ENCODE measurements around the gene AHNAK. TPM values are rescaled to one million over a fixed set of nuclear protein-coding genes. Genes with fewer than 3 reads are reported as not detected.

The AHNAK gene
- total and polyA plus RNA-seq, 2 donors (not counting 3 experiments of a cell fraction or from before 2014, with no cell fraction given), result 35.2 to 436 TPM

GRCh38 chr11:62445314-62445740 lies 101.3 kb downstream of the AHNAK start:
- FAIRE-seq, result peak; percentile 43
- no peaks in the 10 kb centered on the region for H3K79me2 ChIP-seq (ENCODE audit: control insufficient read depth, insufficient read depth, low read length)
- TF ChIP-seq MYC (IDR thresholded peaks at IDR 0.05; ENCODE audit: low read depth, low read length), result no peak
- H3K27ac ChIP-seq (ENCODE audit: insufficient read depth, low read depth, low read length), result no peak overlapping the region
- H3K9me1 ChIP-seq (replicated peaks; ENCODE audit: control insufficient read depth, extremely low read depth, insufficient read depth, low read length), result no peaks in the 10 kb centered on the region
- H3K4me3 ChIP-seq (replicated peaks in 1 of 3; ENCODE audit: insufficient read depth in 1 of 3, low read depth in 1 of 3, low read length in 3 of 3), result no peak overlapping the region
- BruUV-seq (replicated peaks), result no TSS peak
- no peak overlapping the region for H3K4me2 ChIP-seq (ENCODE audit: insufficient read depth, low read length)
- dilution Hi-C loops (cut with MboI; ENCODE audit: extremely low pct_ligation_motif_present, low sequenced_read_pairs) (no loop called here), intact Hi-C loops (cut with micrococcal nuclease) (no loop called here)
- H4K20me1 ChIP-seq (replicated peaks; ENCODE audit: control insufficient read depth, extremely low read depth, insufficient read depth, low read length), result no peaks in the 10 kb centered on the region
- no peaks in the 10 kb centered on the region for H3K9me3 ChIP-seq (replicated peaks; ENCODE audit: control insufficient read depth, insufficient read depth, low read length)
- H3K9ac ChIP-seq (replicated peaks; ENCODE audit: extremely low read depth, insufficient read depth, low read length), result no peak overlapping the region
- H3K27me3 ChIP-seq (ENCODE audit: control insufficient read depth in 2 of 2, insufficient read depth in 2 of 2, low read length in 2 of 2), result no peaks in the 10 kb centered on the region
- no peaks in the 10 kb centered on the region for H3K36me3 ChIP-seq (ENCODE audit: control insufficient read depth in 2 of 2, extremely low read depth in 1 of 2, insufficient read depth in 2 of 2, low read length in 2 of 2)
- CTCF ChIA-PET, result interaction anchor here (0.8 to 3.3 kb wide), 3 partner anchors 20 to 98 kb away, joined by 3 to 23 read pairs (median 17); no protein-coding TSS in a partner anchor
- peak; percentile 82 for DNase-seq (ENCODE audit: low read depth, low spot score)
- no peak overlapping the region for H2AFZ ChIP-seq (ENCODE audit: low read depth, low read length)
- POLR2A ChIA-PET, result interaction anchor here (0.6 kb wide), 1 partner anchor 13 kb away, joined by 3 read pairs; no protein-coding TSS in a partner anchor
- H3K4me1 ChIP-seq (ENCODE audit: control insufficient read depth, extremely low read depth, insufficient read depth, low read length), result peaks cover 6% of the 10 kb centered on the region

GRCh38 chr11:62444835-62445234 lies 101.8 kb downstream of the AHNAK start:
- intact Hi-C loops (cut with micrococcal nuclease), result no loop called here

More at GRCh38 chr11:62444835-62445234, 101.8 kb downstream of the AHNAK start:
- no TSS peak for BruUV-seq (replicated peaks)
- H3K27me3 ChIP-seq (ENCODE audit: control insufficient read depth in 2 of 2, insufficient read depth in 2 of 2, low read length in 2 of 2), result no peaks in the 10 kb centered on the region
- peak overlapping the region in 1 of 3 experiments; percentile 41 for H3K4me3 ChIP-seq (replicated peaks in 1 of 3; ENCODE audit: insufficient read depth in 1 of 3, low read depth in 1 of 3, low read length in 3 of 3)
- no peak for FAIRE-seq
- H3K27ac ChIP-seq (ENCODE audit: insufficient read depth, low read depth, low read length), result no peak overlapping the region
- H3K79me2 ChIP-seq (ENCODE audit: control insufficient read depth, insufficient read depth, low read length), result no peaks in the 10 kb centered on the region
- H4K20me1 ChIP-seq (replicated peaks; ENCODE audit: control insufficient read depth, extremely low read depth, insufficient read depth, low read length), result no peaks in the 10 kb centered on the region
- ChIA-PET POLR2A (interaction anchor here (0.6 kb wide), 1 partner anchor 13 kb away, joined by 3 read pairs; no protein-coding TSS in a partner anchor), CTCF (interaction anchor here (0.8 to 3.3 kb wide), 7 partner anchors 18 to 108 kb away, joined by 3 to 23 read pairs (median 3); no protein-coding TSS in a partner anchor)
- dilution Hi-C loops (cut with MboI; ENCODE audit: extremely low pct_ligation_motif_present, low sequenced_read_pairs), result no loop called here
- no peaks in the 10 kb centered on the region for H3K9me3 ChIP-seq (replicated peaks; ENCODE audit: control insufficient read depth, insufficient read depth, low read length)
- no peak for TF ChIP-seq POLR2AphosphoS5 (IDR thresholded peaks at IDR 0.05; ENCODE audit: insufficient read depth, low read depth, low read length)
- no peak for TF ChIP-seq JUN (IDR thresholded peaks at IDR 0.05; ENCODE audit: borderline replicate concordance, insufficient read depth, insufficient read length, low read depth)
- no peak for TF ChIP-seq POLR2A (IDR thresholded peaks at IDR 0.05; ENCODE audit: low read depth, low read length)
- TF ChIP-seq GATA2 (IDR thresholded peaks at IDR 0.05; ENCODE audit: insufficient read depth, insufficient read length, low read depth, low read length), result no peak
- TF ChIP-seq, protein P1, sequence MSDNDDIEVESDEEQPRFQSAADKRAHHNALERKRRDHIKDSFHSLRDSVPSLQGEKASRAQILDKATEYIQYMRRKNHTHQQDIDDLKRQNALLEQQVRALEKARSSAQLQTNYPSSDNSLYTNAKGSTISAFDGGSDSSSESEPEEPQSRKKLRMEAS (IDR thresholded peaks at IDR 0.05; ENCODE audit: insufficient read depth, insufficient read length), result no peak
- TF ChIP-seq MYC (IDR thresholded peaks at IDR 0.05; ENCODE audit: low read depth, low read length), result no peak
- no peak for TF ChIP-seq FOS (IDR thresholded peaks at IDR 0.05; ENCODE audit: borderline replicate concordance, insufficient read depth, low read length)
- no peak for TF ChIP-seq EZH2 (IDR thresholded peaks at IDR 0.05; ENCODE audit: borderline replicate concordance, low read depth, low read length, severe bottlenecking)
- TF ChIP-seq, protein P2, sequence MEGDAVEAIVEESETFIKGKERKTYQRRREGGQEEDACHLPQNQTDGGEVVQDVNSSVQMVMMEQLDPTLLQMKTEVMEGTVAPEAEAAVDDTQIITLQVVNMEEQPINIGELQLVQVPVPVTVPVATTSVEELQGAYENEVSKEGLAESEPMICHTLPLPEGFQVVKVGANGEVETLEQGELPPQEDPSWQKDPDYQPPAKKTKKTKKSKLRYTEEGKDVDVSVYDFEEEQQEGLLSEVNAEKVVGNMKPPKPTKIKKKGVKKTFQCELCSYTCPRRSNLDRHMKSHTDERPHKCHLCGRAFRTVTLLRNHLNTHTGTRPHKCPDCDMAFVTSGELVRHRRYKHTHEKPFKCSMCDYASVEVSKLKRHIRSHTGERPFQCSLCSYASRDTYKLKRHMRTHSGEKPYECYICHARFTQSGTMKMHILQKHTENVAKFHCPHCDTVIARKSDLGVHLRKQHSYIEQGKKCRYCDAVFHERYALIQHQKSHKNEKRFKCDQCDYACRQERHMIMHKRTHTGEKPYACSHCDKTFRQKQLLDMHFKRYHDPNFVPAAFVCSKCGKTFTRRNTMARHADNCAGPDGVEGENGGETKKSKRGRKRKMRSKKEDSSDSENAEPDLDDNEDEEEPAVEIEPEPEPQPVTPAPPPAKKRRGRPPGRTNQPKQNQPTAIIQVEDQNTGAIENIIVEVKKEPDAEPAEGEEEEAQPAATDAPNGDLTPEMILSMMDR (IDR thresholded peaks at IDR 0.05; ENCODE audit: extremely low read depth in 1 of 2, insufficient read depth in 1 of 2, low read depth in 1 of 2, low read length in 2 of 2), result no peak
- H3K9me1 ChIP-seq (replicated peaks; ENCODE audit: control insufficient read depth, extremely low read depth, insufficient read depth, low read length), result no peaks in the 10 kb centered on the region
- H3K4me1 ChIP-seq (ENCODE audit: control insufficient read depth, extremely low read depth, insufficient read depth, low read length), result peaks cover 11% of the 10 kb centered on the region
- no peak overlapping the region for H3K9ac ChIP-seq (replicated peaks; ENCODE audit: extremely low read depth, insufficient read depth, low read length)
- peak overlapping the region; percentile 61 for H2AFZ ChIP-seq (ENCODE audit: low read depth, low read length)
- no peaks in the 10 kb centered on the region for H3K36me3 ChIP-seq (ENCODE audit: control insufficient read depth in 2 of 2, extremely low read depth in 1 of 2, insufficient read depth in 2 of 2, low read length in 2 of 2)
- H3K4me2 ChIP-seq (ENCODE audit: insufficient read depth, low read length), result peak overlapping the region; percentile 56
- no peak for DNase-seq (ENCODE audit: low read depth, low spot score)
